OCI-LY1 (cell line): ENCODE data around the gene MAP3K7CL.

Experiments
- CTCF ChIP-seq: fragments of 200-600 bp; sonication (generic), shearing (Covaris generic); IDR thresholded peaks from 2 replicates; pipeline ENCODE4 v1.5.1; 2017; ENCODE audit warnings: mild to moderate bottlenecking, antibody characterized with exemption, low read length, moderate library complexity, mixed read lengths
- EZH2 ChIP-seq: fragments of 200-600 bp; sonication (generic), shearing (Covaris generic); IDR thresholded peaks from 2 replicates; pipeline ENCODE4 v1.8.0; 2017; ENCODE audit warnings: borderline replicate concordance, mixed run types, mild to moderate bottlenecking, antibody characterized with exemption, low read length, moderate library complexity, mixed read lengths

- TF ChIP-seq CTCF: no peak
- no peak for TF ChIP-seq EZH2
Measured at GRCh38 chr21:29205009-29205408, 74.6 kb downstream of the MAP3K7CL start.
